GM18507 (cell line): ENCODE data around the gene NFIB.

ENCODE experiments used
- DNase-seq: peaks from one replicate; pipeline ENCODE4 v3.0.0; 2011; ENCODE audit warnings: low read depth; ENCODE audit not compliant: insufficient read length; ENCODE audit errors: extremely low spot score
- FAIRE-seq: peaks from 2 replicates; lab custom pipeline; 2011; peaks lifted over from hg19 to GRCh38; lab: Jason Lieb, UNC

Gene NFIB

DNA sequence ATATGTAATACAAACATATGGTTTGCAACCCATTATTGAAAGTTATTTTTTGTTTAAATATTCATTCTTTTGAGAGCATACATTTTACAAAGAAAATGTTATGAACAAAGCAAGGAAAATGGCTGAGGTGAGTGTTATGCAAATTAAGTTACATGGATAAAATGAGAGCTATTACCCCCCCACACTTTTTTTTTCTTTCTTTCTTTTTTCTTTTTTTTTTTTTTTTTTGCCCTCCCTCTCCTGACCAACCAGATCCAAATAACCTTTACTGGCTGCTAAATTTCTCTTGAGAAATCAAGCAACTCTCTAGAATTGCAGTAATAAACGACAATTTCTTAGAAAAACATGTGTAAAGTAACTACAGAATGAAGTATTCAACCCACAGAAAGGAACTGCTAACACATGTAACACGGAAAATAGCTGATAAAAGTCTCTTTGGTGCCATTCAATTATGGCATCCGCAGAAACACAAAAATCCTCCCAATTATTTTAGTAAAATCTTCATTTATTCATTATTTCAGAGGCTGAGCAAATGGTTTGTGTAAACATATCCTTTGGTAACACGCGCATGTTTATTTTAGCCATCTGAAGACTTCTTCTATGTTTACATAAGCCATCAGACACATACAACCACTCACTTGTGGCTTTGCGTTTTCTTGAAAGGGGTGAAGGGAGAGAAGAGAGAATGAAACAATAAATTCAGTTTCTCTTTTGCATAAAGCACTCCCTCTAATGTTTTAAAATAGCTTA is 216.1 kb downstream of the NFIB start:
- no peak for FAIRE-seq

DNA sequence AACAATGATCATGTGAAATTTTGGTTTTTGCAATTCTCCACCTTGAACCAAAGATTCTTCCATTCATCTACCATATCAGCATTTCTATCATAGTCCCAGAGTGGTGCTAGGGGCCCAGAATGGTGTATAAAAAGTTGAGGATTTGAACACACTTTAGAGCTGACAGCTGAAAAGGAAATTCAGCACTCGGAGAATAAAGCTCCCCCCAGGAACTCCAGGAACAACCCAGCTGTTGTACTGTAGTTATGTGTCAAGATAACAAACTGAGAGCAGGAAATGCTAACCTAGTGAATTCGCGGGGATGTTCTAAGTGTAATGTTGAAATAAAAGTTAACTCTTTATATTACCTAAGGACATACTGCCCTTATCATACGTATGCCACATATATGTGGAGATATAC is 216.7 kb downstream of the NFIB start:
- DNase-seq (no peak), FAIRE-seq (no peak)

More for the DNA sequence above, 216.1 kb downstream of the NFIB start:
- DNase-seq, result no peak

DNA sequence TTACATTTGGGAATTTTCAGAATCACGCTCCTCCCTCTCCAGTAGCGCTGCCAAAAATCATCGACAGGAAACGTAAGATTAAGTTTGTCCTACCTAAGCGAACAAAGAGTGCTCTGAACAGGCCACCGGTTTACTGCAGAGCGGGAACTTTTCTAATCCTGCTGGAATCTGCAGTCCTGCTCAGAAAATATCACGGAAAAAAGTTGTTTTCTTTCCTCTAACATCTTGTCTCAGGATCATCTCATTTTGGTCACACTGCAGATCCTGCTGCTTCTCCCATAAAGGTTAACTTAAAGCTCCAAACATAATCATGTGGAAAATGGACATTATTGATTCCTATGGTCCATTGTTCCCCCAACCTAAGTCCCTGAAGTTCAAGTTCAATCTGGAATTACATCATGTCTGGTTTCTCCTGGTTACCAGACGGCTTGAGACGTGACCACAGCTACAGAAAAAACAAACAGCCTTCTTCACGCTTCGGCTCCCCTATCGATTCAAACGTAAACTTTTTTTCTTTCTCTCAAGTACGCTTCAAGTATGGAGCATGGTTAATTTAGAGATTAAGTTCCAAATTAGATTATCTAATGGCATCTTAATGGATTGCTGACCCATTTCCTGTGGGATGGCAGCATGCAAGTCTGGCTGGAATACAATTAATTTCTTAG is 217.6 kb downstream of the NFIB start:
- no peak for DNase-seq
- FAIRE-seq, result no peak

DNA sequence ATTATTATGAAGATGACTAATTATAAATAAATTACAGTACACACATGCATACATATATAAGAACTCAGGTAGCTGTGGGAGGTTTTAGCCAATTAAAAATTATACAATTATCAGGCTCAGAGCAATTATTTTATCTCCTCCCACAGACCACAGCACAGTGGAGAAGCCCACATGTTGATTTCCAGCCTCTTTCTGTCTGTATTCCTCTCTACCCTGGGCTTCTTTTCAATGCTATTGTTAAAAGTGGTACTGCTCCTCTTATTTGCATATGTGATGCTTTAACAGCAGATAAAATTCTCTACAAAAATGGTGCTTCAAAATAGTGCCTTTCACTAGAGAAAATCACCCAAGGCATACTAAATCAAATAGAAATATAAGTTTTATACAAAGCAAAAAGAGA is 218.7 kb downstream of the NFIB start:
- FAIRE-seq (no peak), DNase-seq (no peak)

DNA sequence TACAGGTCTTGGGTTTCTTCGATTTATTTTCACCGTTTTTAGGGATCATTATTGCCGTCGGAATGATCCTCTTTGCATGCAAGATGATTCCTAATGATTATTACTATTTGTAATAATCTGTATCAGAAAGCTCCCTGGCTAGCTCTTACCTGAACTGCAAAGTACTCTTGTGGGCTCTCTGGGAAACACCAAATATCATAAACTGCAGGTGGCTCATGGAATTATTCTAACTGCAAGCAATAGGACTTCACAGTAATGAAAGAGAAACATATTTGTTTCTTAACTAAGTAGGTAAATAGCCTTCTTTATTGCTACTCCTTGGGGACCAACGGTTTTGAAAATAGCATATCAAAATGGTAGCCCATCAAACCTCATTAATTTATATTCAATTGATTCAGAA is 219.4 kb downstream of the NFIB start:
- FAIRE-seq (no peak), DNase-seq (no peak)

DNA sequence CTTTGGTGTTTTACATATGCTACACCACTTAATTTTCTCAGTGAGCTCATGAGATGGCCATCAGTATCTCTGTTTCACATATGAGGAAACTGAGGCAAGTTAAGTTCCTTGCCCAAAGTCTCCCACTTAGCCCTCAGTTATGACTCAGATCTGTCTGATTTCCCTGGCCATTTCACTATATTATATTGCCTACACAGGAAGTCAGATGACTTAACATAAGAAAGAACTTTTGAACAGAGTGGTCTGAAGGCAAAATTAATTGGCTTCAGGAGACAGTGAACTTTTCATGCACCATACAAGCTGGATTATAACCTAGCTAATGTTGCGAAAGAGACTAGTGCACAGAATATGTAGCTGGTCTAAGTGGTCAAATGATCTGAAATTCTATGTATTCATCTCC is 221.6 kb downstream of the NFIB start:
- FAIRE-seq (no peak), DNase-seq (no peak)

DNA sequence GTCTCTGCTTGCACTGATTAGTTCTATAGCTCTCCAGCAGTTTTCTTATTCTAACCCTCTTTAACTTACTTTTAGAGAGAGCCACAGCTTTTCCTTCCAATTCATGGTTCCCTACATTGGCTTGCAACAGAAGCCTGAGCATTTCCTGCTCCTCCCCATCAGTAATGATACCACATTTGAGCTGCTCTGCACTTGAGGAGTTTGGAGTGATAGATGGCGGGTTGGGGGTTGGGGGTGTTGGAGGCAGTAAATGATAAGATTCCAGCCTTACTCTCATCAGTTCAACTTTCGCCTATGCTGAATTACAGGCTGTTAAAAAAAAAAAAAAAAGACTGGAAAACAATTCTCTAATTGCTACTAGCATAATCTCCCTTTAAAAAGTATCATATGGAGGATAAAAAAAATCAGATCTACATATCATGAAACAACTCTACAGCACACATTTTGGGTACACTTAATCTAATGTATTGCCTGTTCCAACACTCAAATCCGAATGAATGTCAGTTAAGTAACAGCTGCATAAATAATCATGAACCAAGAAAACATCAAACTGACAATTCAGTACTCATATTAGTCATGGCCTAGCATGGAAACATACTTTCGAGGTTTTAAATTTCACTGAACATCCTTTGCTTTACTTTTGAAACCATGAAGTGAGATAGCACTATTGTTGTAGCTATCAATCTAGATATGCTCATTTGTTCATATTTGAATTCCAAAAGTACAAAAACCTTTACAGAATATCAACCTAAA is 224.7 kb downstream of the NFIB start:
- DNase-seq (no peak), FAIRE-seq (no peak)

DNA sequence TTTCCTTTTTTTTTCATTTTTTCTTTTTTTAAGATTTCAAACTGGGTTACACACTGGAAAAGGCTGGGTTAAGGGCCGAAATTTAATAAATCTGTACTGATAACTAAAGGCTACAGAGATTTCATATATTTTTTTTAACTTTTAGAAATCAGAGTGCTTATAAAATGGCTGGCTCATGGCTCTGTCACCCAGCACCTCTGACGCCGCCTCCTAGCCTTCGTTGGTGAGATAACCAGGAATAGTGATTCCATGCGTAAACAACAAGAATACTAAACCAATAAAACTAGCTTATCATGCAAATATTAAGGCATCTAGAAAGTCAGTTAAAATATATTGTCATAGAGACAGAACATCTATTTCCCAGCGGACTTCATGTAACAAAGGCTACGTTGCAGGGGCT is 226.4 kb downstream of the NFIB start:
- DNase-seq (no peak), FAIRE-seq (no peak)

DNA sequence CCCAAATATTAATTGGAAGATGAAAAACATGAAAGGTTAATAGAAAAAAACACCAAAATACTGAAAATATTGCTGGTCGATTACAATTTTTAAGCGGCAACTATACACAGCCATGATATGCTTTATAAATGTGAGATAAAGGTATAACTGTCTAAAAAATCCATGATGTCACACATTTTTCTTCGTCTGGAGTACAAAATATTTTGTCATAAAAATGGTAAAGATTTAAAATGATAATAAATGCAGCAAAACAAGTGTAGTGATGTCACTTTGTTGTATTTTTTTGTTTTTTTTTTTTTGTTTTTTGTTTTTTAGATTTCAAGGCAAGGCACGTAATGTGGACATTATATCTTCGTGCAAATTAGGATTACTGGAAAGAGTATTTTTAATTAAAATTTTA is 227.4 kb downstream of the NFIB start:
- DNase-seq (no peak), FAIRE-seq (no peak)

DNA sequence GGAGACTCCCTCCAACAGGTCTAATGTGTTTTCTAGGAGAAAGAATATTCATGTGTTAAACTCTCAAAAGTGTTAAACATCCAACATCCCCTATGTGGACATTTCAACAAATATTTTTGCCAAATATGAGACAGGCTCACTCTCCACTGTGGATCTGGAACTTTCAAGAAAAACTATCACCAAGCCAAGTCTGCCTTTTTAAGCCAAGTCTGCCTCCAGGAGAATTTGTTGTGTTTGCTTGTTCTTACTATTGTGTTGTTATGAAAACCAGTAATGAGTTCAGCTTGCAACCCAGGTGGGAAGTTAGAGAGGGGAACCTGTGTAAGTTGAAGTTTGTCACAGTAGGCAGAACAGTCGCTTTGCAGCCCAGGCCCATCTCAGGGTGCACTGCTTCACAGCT is 228.1 kb downstream of the NFIB start:
- FAIRE-seq (no peak), DNase-seq (no peak)

DNA sequence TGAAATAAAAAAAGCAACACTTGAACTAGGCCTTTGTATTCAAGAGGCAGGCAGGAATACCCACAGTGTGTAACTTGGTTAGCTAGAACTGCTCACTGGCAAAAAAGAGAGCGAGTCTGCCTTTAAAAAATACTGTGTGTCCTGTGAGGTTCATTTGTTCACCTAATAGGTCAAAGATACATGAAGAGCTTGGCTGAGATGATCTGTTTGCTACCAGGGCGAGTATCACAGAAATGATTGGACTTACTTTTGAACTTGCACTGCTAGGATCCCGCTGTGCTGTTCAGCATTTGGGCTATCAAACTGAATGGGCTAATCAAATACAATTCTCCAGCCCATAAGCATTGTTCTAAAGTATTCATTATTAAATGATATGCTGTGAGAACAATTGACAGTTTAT is 229.1 kb downstream of the NFIB start:
- DNase-seq (no peak), FAIRE-seq (no peak)

DNA sequence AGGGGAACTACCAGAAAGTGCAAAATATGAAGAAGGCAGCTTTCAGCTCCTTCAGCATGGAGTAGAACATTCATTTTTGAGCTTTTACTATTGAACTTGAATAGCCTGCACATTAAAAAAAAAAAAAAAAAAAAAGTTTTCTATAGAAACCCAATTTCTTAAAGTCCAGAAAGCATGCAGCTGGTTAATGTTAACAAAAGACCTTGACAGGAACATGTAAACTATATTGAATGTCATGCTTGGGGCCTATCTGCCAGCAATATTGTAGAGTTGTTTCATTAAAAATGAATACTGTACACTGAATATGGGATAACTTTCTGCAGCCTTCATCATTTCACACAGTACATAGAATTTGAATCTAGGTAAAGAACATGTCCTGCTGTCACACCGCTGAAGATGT is 230.6 kb downstream of the NFIB start:
- no peak for DNase-seq

DNA sequence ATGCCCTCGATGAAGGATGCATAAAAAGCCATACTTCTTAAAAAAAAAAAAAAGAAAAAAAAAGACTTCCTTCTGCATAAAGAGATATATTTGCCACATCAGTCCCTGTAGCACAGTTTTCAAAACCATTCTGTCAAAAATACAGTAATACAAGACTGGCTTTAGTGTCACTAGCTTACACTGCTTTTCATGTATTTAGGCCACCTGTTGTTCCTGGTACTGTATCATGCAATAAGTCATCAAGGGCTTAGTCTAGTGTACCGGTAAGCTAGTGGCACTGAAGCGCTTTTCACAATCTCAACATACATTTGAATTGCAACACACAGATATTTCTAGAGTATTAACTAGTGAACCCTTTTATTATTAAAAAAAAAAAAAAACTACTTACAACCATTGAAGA is 231.2 kb downstream of the NFIB start:
- FAIRE-seq (no peak), DNase-seq (no peak)

More for the DNA sequence above, 230.6 kb downstream of the NFIB start:
- FAIRE-seq, result no peak

DNA sequence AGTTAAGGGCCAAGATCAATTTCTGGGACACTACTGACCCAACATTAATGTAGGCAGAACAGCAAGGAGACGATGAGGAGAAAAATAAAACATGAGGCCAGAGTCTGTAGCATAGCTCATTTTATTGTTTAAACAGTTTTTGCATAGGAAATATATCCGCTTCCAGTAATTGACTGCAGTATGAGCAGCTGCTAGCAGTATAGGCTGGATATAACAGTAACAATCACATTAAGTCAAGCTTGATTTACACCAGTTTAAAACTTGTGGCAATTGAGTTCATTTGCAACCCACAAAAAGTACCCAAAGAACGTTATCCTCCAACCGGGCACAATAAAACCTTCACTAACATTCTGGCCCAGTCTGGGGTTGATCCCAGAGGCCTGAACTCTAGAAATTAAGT is 232.2 kb downstream of the NFIB start:
- DNase-seq (no peak), FAIRE-seq (no peak)

DNA sequence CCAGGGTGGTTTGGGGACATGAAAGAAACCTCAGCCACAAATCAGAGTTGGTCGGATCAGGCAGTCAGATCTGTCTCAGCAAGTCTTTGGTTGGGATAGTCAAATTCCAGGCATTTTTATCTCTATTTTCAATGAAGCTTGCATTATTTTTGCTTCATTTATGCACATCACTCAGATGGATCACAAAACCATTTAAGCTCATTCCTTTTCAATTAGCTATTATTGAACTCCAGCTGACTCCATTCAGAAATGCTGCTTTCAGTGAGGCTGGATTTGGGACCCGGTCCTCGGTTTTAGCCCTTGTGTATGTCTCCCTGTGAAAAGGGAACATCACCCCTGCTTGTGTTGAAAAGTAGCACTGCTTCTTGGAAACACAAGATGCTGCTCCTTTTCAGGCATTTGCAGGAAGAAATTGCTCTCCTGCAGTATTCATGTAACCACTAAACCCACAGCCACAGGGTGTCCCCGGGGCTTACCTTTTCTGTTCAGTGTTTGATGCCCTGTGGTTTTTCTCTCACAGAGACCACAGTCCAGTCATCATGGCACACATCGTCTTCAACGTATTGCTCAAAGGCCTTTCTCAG is 232.9 kb downstream of the NFIB start:
- DNase-seq, result no peak
- no peak for FAIRE-seq

DNA sequence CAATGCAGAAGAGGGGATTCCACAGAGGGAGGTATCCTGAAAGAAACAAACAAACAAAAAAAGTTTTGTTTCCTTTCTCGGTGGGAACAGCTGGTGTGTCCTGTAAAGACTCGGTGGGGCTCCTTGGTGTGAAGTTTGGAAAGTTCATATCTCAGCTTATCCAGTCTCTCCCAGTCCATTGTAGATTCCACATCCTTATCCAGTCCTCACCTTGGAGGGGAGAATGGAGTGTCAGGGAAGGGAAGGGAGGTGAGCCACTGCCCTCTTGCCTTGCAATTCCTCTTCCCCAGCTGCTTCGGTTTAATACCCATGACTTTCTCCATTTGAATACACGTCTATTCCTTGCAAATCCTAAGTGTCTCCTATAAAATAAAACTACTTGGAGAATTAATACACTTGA is 234.5 kb downstream of the NFIB start:
- no peak for DNase-seq
- no peak for FAIRE-seq

DNA sequence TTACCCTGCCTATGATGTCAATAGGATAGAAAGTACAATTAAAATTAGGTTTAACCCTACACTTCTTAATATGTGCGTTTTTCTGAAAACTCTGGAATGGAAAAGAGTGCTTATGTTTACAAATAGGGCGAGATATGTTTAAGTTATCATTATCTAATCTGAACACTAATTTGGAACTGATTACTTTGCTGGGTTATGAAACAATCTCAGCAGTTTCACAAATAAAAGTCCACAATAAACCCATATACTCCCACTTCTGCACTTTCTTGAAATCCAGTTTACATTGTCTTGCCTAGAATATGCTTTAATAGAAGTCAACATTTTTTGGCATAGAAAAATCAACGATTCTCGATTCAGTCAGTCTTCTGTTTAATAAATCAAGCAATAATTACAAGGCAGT is 236.3 kb downstream of the NFIB start:
- FAIRE-seq (no peak), DNase-seq (no peak)

DNA sequence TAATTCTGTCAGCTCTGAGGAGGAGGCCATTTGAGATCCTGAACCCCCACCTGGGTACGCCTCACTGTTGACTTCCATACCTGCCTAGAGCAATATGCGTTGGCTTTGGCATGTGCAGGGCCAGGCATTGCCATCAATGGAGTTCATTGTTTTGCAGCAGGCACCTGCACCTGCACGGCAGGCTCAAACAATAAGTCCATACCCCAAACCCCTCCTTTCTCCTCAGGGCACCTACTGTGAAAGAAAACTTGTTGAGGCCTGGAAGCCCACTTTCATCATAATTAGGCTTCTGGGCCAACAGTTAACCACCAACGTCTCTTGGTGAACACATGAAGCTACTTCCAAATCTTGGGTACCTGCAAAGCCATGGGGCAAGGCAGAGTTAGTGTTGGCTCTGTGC is 238.7 kb downstream of the NFIB start:
- FAIRE-seq (no peak), DNase-seq (no peak)

DNA sequence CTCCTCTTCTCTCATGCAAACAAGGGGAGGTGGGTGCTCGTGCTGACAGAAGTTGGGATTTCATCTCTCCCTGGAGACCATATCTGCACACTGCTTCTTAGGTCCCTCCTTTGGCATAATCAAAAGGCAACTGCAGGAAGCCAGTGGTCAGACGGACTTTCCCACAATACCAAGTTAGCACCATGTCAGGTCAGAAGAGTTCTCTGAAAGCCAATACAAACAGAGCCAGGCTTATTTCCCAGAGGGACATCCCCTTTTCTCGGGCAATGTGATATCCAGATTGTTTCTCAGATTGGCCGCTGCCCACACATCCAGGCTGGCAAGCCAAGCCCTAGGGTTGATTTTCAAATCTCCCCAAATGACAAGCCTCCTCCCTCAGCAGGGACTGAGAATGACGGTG is 241.1 kb downstream of the NFIB start:
- FAIRE-seq, result no peak
- DNase-seq, result no peak

DNA sequence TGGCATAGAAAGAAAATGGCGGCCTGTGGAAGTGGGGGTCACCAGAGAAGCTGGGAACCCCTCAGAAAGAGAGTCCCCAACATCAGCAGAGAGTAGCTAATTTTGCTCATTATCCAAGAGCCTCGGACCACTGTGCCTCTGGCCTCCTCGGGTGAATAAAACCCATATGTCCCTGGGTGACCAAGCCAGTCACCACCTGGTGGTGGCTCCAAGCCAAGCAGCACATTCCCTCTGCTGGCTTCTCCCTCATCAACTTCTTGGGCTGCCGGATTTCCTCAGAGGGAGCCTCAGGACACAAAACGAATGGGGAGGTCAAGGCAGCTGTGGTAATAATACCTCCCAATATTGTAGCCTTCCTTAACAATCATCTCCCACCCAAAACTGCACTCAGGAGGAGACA is 242.5 kb downstream of the NFIB start:
- FAIRE-seq (no peak), DNase-seq (no peak)
